GDM1 (cell line): ENCODE data around the gene SLC10A7.
A peak's percentile ranks its signal among the peaks of the same experiment; 100 is the strongest.

ENCODE experiments used
- DNase-seq: peaks from one replicate; lab custom pipeline; 2025; lab: John Stamatoyannopoulos, UW

Gene SLC10A7

DNA sequence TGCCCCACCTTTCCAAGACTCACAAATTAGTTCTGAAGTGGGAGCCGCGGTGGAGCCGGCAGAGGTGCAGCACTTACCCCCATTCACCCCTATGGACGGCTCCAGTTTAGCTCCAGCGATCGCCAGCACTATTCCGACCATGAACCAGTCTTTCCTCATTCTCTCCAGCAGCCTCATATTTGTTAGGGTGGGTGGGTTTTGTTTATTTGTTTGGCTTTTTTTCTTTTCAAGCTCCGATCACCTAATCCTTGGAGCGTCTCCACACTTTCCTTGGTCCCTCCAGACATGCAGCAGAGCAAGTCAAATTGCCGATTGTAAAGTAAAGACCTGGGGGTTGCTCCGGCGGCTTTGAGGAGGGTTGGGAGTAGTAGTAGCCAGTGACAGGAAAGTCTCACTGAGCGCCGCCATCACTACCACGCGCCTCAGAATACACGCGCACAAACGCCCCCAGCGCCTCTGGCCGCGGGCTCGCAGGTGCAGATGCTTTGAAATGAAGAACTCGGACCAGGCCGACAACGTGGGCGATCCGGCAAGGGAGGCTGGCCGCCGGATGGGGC lies at the start of gene SLC10A7:
SLC10A7 (minus strand) TSS at position 400 of the 557 bp plus-strand sequence; CDS start at position 177, 223 bp downstream.
- peak; percentile 46 for DNase-seq

DNA sequence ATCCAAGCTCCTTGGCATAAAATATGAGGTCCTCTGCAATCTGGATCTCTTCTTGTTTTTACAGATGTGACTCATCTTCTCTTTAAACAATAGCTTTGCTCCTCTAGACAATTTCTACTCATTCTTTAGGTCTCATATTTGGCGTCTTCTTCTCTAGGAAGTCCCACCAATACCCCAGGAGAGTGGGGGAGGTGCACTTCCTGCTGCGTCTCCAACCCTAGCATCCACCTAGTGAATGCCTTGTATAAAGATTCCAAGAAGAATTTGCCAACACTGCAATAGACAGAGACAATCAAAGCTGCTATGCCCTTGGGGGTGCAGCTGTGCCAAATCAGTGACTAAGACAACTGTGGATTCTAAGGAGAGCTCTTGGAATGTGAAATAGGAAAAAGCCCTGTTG lies 45.7 kb upstream of the SLC10A7 start:
- DNase-seq = no peak

GRCh38 chr4:146564492-146564891 lies 42.8 kb upstream of the SLC10A7 start:
- no peak for DNase-seq

DNA sequence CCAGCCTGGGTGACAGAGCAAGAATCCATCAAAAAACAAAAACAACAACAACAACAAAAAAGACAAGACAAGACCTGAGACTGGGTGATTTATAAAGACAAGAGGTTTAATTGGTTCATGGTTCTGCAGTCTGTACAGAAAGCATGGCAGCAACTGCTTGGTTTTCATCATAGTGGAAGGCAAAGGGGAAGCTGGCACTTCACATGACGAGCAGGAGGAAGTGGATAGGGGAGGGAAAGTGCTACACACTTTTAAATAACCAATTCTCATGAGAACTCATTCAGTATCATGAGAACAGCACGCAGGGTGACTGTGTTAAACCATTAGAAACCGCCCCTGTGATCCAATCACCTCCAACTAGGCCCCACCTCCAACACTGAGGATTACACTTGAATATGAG lies 28.4 kb upstream of the SLC10A7 start:
- peak; percentile 10 for DNase-seq

DNA sequence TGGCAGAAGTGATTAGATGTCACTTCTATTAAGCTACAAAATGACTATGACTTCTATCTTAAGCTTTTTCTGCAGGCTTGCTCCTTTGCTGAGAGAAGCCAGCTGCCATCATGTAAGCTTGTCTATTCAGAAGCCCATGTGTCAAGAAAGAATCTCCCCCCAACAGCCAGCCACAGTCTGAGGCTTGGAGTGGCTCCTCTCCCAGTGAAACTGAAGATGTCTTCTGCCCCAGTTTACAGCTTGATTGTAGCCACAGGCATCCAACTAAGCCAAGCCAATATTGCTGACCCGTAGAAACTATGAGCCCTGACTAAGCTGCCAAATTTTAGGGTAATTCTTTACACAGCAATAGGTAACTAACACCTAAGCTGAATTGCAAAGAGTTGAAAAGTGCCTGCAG lies 26.7 kb upstream of the SLC10A7 start:
- DNase-seq = no peak

GRCh38 chr4:146545102-146545501 lies 23.4 kb upstream of the SLC10A7 start:
- DNase-seq = no peak

GRCh38 chr4:146534178-146534577 lies 12.4 kb upstream of the SLC10A7 start:
- DNase-seq = no peak

- DNase-seq = no peak
These were observed 4.0 kb upstream of the SLC10A7 start for GRCh38 chr4:146525754-146526153.

- DNase-seq = no peak
These were observed 2.9 kb upstream of the SLC10A7 start for GRCh38 chr4:146524663-146525062.

DNA sequence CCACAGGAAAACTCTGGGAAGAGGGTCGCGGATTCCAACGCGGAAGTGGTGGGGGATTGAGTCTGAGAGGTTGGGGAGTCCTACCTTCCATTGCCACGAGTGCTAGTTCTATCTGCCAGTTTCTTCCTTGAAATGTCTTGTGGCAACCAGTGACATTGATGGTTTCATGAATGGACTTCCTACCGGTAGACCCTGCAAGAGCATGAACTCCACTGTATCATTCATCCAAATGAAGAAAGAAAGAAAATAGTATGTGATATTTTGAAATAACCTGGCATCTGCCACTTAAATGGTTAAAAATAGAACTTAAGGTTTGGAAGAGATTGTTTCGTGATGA lies 1.1 kb upstream of the SLC10A7 start:
- DNase-seq = no peak

DNA sequence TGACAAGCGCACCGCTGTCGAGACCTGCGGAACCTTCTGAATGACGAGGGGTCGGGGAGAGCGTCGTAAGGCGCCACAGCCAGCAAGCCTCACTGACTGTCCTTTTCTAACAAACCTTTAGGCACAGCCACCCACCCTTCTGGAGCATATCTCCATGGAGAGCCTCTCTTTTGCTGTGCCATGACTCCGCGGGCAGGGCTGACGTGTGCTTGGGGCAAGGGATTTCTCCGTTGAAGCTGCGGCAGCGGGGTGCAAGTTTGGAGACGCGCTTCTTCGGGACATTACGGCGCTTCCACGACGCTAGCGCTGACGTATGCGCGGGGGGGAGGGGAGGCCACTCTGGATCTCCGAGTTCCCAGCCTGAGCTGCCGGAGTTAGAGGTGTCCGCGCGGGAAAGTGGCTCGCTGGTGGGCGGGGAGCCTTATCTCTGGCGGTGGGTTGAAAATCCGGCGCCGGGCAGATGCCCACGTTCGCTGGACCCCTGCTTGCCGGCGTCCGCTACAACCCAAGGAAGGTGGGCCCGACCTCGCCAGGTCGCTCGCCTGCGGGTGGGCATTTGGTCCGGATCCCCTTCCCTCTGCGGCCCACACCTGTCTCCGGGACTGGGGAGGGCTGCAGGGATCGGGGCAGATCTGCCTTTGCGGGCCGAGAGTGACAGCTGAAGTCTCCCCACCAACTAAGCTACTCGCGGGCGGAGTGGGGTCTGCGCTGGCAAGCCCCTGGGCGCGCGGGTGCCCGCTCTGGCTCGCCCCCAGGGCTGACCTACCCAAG lies 543 bp upstream of the SLC10A7 start:
- peak; percentile 76 for DNase-seq

DNA sequence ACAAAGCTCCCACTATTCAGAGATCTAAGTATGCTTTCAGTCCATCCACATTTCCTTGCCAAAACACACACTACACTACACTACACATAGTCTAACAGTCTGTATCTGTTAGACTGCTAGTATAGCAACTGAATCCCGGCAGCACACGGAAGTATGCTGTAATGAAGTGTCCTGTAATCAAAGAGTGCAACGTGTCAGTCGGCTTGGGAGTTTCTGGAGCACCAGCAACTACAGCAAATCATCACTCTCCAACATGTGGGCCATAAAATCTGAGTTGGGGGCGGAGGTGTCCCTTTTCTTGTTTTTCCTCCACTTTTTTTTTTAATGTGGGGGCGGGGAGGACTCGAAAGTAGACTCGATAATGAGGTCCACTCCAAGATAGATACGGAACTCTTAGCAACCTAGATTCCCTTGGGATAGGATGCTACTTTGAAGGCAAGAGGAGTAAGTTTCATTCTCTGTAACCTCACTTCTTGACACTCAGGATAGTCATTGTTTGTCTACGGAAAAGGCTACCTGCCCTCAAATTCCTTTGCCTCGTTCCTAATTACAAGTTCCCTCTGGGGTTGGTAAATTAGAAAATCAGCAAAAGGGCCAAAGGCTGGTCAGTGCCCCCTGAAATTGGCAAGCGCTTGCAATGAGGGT lies 722 bp downstream of the SLC10A7 start:
- no peak for DNase-seq

GRCh38 chr4:146514651-146515357 lies 6.9 kb downstream of the SLC10A7 start:
- no peak for DNase-seq

DNA sequence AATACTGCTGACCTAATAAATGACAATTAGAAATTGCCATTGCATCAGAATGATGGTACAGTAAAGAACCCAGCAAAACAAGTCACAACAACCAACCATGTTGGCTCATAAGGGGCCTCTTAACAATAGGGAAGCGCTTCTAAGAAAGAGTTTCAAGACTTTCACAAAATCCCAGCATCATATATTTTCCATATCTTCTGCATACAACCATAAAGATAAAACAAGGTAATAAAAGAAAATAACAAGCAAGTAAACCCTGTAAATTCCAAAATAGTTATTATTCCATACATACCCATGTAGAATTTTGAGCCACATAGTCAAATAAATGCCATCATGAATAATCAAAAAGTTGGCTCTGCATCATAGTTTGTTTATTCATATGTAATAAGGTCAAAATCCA lies 8.2 kb downstream of the SLC10A7 start:
- no peak for DNase-seq

DNA sequence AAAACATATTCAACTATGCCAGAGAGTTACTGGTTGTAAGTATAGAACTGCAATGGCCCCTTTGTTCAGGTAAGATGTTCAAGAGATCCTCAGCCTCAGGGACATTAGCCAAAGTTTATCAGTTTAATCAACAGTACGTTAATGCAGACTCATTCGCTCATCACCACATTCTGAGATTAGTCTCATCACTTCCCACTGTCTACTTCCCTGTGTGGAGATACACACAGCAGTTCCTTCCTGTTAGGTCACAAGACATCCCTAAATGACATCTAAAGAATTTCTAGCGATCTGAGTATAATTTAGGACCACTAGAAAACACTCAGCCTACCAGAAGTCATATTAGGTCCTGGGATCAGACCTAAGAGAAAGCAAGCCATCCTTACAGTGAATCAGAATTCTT lies 10.4 kb downstream of the SLC10A7 start:
- no peak for DNase-seq

- no peak for DNase-seq
These were observed 10.8 kb downstream of the SLC10A7 start for GRCh38 chr4:146510942-146511341.

DNA sequence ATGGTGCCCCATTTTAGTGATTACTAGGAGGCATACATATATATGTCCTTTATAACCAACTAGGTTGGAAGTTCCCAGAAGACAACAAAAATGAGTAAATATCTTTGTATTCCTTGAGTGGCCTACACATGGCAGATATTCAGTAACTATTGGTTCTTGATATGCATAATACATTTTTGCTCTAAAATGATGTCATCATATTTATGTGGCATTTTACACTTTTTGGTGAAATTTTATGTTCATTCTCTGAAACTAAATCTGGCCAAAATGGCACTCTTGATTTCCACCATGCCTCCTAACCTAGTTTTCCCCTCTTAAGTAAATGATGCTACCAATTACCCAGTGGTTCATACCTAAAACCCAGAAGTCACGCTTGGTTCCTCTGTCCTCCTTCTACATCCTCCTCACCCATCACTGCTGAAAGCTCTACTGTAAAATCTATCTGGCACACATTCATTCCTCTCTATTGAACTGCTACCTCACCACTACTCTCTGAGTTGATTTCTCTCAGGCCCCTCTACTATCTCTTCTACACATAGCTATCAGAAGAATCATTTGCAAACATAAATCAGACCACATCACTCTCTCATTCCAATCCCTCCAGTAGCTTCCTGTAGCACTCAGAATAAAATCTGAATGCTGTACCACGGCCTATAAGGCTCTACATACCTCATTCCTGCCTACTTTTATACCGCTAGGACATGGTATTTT lies 13.4 kb downstream of the SLC10A7 start:
- no peak for DNase-seq

GRCh38 chr4:146507632-146508031 lies 14.1 kb downstream of the SLC10A7 start:
- DNase-seq = no peak

DNA sequence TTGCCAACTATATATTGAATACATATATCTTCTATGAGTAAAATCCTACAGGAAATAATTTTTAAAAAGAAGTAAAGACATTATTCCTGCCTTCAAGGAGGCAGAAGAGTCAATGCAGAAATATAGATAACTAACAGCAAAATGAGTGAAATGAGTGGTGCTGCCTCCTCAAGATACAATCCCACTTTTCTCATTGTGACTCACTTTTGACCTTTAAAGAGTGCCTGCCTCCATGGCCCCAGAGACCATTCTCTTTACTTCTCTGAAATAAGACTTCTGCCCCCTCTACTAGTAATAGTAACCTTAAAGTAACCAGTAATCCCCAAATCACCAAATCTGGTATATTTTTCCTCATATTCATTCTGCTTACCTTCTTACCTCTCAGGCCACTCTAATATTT lies 15.5 kb downstream of the SLC10A7 start:
- no peak for DNase-seq

- DNase-seq = no peak
These were observed 21.5 kb downstream of the SLC10A7 start for GRCh38 chr4:146500216-146500615.

- DNase-seq = no peak
These were observed 23.4 kb downstream of the SLC10A7 start for GRCh38 chr4:146498291-146498690.

- no peak for DNase-seq
These were observed 26.5 kb downstream of the SLC10A7 start for GRCh38 chr4:146495269-146495668.
